OCI-LY7 (cell line): ENCODE data around the gene GEMIN5.

ENCODE experiments used
- EZH2phosphoT487 ChIP-seq: fragments of 200-600 bp; sonication (generic); IDR thresholded peaks from 2 replicates; pipeline ENCODE4 v1.6.1; 2018; ENCODE audit warnings: low read depth, borderline replicate concordance, mild to moderate bottlenecking, mixed run types, antibody characterized with exemption, low read length, moderate library complexity, mixed read lengths
- TF ChIP-seq, protein P1 (sequence below): fragments of 200-600 bp; sonication (generic); conservative IDR thresholded peaks from 2 replicates; pipeline ENCODE4 v1.5.1; 2014; ENCODE audit warnings: mild to moderate bottlenecking, antibody characterized with exemption, low read length, moderate library complexity, mixed read lengths

- TF ChIP-seq, protein P1, sequence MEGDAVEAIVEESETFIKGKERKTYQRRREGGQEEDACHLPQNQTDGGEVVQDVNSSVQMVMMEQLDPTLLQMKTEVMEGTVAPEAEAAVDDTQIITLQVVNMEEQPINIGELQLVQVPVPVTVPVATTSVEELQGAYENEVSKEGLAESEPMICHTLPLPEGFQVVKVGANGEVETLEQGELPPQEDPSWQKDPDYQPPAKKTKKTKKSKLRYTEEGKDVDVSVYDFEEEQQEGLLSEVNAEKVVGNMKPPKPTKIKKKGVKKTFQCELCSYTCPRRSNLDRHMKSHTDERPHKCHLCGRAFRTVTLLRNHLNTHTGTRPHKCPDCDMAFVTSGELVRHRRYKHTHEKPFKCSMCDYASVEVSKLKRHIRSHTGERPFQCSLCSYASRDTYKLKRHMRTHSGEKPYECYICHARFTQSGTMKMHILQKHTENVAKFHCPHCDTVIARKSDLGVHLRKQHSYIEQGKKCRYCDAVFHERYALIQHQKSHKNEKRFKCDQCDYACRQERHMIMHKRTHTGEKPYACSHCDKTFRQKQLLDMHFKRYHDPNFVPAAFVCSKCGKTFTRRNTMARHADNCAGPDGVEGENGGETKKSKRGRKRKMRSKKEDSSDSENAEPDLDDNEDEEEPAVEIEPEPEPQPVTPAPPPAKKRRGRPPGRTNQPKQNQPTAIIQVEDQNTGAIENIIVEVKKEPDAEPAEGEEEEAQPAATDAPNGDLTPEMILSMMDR, result no peak
- no peak for TF ChIP-seq EZH2phosphoT487
Observed at GRCh38 chr5:154944716-154945115, 6.7 kb upstream of the GEMIN5 start.
